Gastroesophageal sphincter (tissue), 3 donors: ENCODE data around the gene ACTL7B.

Source experiments
- CTCF ChIP-seq, 4 experiments: fragments of 200-600 bp in 2 of 4; fragments of 450-650 bp in 2 of 4; sonication (generic) in 1 of 4; IDR thresholded peaks; one replicate each; pipeline ENCODE4 v1.5.1; 2017 to 2019; ENCODE audit warnings: antibody characterized with exemption in 4 of 4, mild to moderate bottlenecking in 2 of 4, moderate library complexity in 2 of 4
- EP300 ChIP-seq: sonication (generic); formaldehyde crosslinking; IDR thresholded peaks from one replicate; pipeline ENCODE4 v1.6.1; 2017; ENCODE audit warnings: antibody characterized with exemption, mild to moderate bottlenecking
- POLR2A ChIP-seq, 2 donors: fragments of 450-650 bp; IDR thresholded peaks; one replicate each; pipeline ENCODE4 v1.6.1; 2017; ENCODE audit warnings: antibody characterized with exemption in 2 of 2, mild to moderate bottlenecking in 2 of 2, moderate library complexity in 1 of 2
- POLR2AphosphoS5 ChIP-seq: sonication (generic); formaldehyde crosslinking; IDR thresholded peaks from one replicate; pipeline ENCODE4 v1.6.1; 2017; ENCODE audit warnings: antibody characterized with exemption

DNA sequence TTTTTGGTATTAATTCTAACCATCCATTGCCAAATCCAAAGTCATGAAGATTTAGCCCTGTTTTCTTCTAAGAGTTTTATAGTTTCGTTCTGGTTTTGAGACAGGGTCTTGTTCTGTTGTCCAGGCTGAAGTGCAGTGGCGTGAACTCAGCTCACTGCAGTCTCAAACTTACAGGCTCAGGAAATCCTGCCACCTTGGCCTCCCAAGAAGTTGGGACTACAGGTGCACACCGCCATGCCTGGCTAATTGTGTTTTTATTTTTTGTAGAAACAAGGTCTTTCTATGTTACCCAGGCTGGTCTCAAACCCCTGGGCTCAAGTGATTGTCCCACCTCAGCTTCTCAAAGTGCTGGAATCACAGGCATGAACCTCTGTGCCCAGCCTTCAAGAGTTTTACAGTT lies 27.3 kb upstream of the ACTL7B start:
- TF ChIP-seq CTCF (IDR thresholded peaks at IDR 0.05) (no peak), POLR2A (IDR thresholded peaks at IDR 0.05) (no peak), EP300 (no peak), POLR2AphosphoS5 (no peak)
